ENCODE data around the gene FLOT1. TPM values are rescaled to one million over a fixed set of nuclear protein-coding genes. Genes with fewer than 3 reads are reported as not detected.
"Not testable (repeated sequence)": the region's sequence is repeated elsewhere in the genome, so short reads cannot be mapped to it uniquely, and the experiment has no call there.

The FLOT1 gene
- total and polyA plus RNA-seq, 2 donors from 2014 or later = 227 to 317 TPM

DNA sequence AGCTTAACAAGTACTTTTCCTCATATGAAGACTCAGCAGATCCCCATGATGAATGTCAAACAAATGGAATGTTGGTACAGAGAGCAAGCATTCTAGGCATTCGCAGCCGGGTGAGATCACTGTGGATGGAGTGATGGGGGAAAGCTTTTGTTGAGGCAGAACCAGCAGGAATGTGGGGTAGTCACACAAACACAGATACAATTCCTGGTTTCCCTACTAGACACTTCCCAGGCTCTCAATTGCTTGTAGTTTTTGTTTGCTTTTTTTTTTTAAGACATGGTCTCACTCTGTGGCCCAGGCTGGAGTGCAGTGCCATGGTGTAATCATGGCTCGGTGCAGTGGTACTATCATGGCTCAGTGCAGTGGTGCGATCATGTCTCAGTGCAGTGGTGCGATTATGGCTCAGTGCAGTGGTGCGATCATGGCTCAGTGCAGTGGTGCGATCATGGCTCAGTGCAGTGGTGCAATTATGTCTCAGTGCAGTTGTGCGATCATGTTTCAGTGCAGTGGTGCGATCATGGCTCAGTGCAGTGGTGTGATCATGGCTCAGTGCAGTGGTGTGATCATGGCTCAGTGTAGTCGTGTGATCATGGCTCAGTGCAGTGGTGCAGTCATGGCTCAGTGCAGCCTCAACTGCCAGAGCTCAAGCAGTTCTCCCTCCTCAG is 17.2 kb upstream of the FLOT1 start:
- no peaks in the 10 kb centered on the region for H3K36me3 ChIP-seq (ENCODE audit: control insufficient read depth in 2 of 3, insufficient read depth in 3 of 3, low read length in 3 of 3)
- intact Hi-C loops (cut with DNase I) = no loop called here
- no peak overlapping the region for H3K9ac ChIP-seq (ENCODE audit: low read length in 3 of 3)
- TF ChIP-seq, protein P1, sequence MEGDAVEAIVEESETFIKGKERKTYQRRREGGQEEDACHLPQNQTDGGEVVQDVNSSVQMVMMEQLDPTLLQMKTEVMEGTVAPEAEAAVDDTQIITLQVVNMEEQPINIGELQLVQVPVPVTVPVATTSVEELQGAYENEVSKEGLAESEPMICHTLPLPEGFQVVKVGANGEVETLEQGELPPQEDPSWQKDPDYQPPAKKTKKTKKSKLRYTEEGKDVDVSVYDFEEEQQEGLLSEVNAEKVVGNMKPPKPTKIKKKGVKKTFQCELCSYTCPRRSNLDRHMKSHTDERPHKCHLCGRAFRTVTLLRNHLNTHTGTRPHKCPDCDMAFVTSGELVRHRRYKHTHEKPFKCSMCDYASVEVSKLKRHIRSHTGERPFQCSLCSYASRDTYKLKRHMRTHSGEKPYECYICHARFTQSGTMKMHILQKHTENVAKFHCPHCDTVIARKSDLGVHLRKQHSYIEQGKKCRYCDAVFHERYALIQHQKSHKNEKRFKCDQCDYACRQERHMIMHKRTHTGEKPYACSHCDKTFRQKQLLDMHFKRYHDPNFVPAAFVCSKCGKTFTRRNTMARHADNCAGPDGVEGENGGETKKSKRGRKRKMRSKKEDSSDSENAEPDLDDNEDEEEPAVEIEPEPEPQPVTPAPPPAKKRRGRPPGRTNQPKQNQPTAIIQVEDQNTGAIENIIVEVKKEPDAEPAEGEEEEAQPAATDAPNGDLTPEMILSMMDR (IDR thresholded peaks at IDR 0.05; ENCODE audit: borderline replicate concordance, extremely low read depth, insufficient read depth) = no peak
- DNase-seq (no peak), FAIRE-seq (no peak)
- peaks cover 0 to 29% (median 19%) of the 10 kb centered on the region in 3 donors for H3K4me1 ChIP-seq (ENCODE audit: control insufficient read depth in 2 of 3, insufficient read depth in 2 of 3, low read depth in 1 of 3, low read length in 3 of 3)
- peak overlapping the region; percentile 73 to 82 for H3K27ac ChIP-seq (ENCODE audit: low read depth in 2 of 2, low read length in 2 of 2)
- H3K27me3 ChIP-seq (ENCODE audit: control insufficient read depth, insufficient read depth, low read length) = no peaks in the 10 kb centered on the region
- no peaks in the 10 kb centered on the region for H3K9me3 ChIP-seq (ENCODE audit: control insufficient read depth in 2 of 3, insufficient read depth in 1 of 3, low read length in 3 of 3)
- no peak overlapping the region for H3K4me3 ChIP-seq (ENCODE audit: low read length in 3 of 3)

DNA sequence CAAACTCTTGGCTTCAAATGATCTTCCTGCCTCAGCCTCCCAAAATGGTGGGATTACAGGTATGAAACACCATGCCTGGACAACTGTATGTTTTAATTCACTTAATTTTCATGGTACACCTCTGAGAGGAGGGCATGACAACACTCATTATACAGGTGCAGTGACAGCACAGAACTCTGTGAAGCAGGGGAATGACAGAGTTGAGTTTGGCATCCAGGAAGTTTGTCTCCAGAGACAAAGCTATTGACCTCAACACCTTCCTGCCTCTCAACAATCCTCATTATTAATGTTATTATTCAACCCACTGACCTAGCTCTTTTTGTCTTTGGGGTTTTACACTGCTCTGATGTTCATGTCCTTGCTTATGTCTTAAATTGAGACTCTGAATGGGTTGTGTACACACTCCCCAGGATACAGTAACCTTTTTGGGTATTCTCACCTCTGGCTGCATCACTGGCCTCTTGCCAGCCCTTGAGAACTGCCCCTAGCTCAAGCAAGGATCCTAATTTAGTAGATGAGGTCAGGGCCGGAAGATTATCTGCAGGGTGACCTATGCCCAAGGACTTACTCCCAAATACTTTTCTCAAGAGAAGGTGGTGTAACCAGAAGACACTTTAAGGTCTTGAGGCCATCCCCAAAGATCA is 14.9 kb upstream of the FLOT1 start:
- no peaks in the 10 kb centered on the region for H3K9me3 ChIP-seq (ENCODE audit: control insufficient read depth in 2 of 3, insufficient read depth in 1 of 3, low read length in 3 of 3)
- TF ChIP-seq, protein P1 (IDR thresholded peaks at IDR 0.05; ENCODE audit: borderline replicate concordance, extremely low read depth, insufficient read depth) = no peak
- DNase-seq (peak in 1 of 5 donors; percentile 14), FAIRE-seq (no peak)
- H3K36me3 ChIP-seq (ENCODE audit: control insufficient read depth in 2 of 3, insufficient read depth in 3 of 3, low read length in 3 of 3) = no peaks in the 10 kb centered on the region
- H3K9ac ChIP-seq (ENCODE audit: low read length in 3 of 3) = no peak overlapping the region
- no peaks in the 10 kb centered on the region for H3K27me3 ChIP-seq (ENCODE audit: control insufficient read depth, insufficient read depth, low read length)
- H3K27ac ChIP-seq (ENCODE audit: low read depth in 2 of 2, low read length in 2 of 2) = no peak overlapping the region
- intact Hi-C loops (cut with DNase I) = no loop called here
- no peak overlapping the region for H3K4me3 ChIP-seq (ENCODE audit: low read length in 3 of 3)
- peaks cover 0 to 23% (median 16%) of the 10 kb centered on the region in 3 donors for H3K4me1 ChIP-seq (ENCODE audit: control insufficient read depth in 2 of 3, insufficient read depth in 2 of 3, low read depth in 1 of 3, low read length in 3 of 3)

- H3K4me3 ChIP-seq (ENCODE audit: low read length in 3 of 3); H3K36me3 ChIP-seq (ENCODE audit: control insufficient read depth in 2 of 3, insufficient read depth in 3 of 3, low read length in 3 of 3); intact Hi-C loops (cut with DNase I); FAIRE-seq; H3K9me3 ChIP-seq (ENCODE audit: control insufficient read depth in 2 of 3, insufficient read depth in 1 of 3, low read length in 3 of 3); H3K27ac ChIP-seq (ENCODE audit: low read depth in 2 of 2, low read length in 2 of 2); H3K27me3 ChIP-seq (ENCODE audit: control insufficient read depth, insufficient read depth, low read length); H3K9ac ChIP-seq (ENCODE audit: low read length in 3 of 3); DNase-seq: not testable (repeated sequence)
- H3K4me1 ChIP-seq (ENCODE audit: control insufficient read depth in 2 of 3, insufficient read depth in 2 of 3, low read depth in 1 of 3, low read length in 3 of 3) = peaks cover 0 to 32% (median 21%) of the 10 kb centered on the region in 3 donors
Measured at GRCh38 chr6:30756405-30757003, 14.0 kb upstream of the FLOT1 start.

DNA sequence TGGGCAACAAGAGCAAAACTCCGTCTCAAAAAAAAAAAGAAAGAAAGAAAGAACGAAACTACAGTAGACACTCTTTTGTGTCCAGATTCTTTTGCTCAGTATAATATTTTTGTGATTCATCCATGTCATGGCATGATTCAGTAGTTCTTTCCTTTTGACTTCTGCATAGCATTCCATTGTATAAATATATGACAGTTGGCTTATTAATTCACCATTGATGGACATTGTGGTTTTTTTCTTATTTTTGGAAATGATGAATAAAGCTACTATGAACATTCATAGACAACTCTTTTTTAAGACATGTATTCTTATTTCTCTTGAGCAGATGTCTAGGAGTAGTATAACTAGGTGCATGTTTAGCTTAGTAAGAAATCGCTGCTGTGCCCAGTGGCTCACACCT is 12.1 kb upstream of the FLOT1 start:
- Histone ChIP-seq H3K4me1 (ENCODE audit: control insufficient read depth in 2 of 3, insufficient read depth in 2 of 3, low read depth in 1 of 3, low read length in 3 of 3) (peaks cover 6 to 34% (median 21%) of the 10 kb centered on the region in 3 donors), H3K27ac (ENCODE audit: low read depth in 2 of 2, low read length in 2 of 2) (no peak overlapping the region), H3K9ac (ENCODE audit: low read length in 3 of 3) (no peak overlapping the region), H3K9me3 (ENCODE audit: control insufficient read depth in 2 of 3, insufficient read depth in 1 of 3, low read length in 3 of 3) (no peaks in the 10 kb centered on the region), H3K27me3 (ENCODE audit: control insufficient read depth, insufficient read depth, low read length) (no peaks in the 10 kb centered on the region), H3K36me3 (ENCODE audit: control insufficient read depth in 2 of 3, insufficient read depth in 3 of 3, low read length in 3 of 3) (no peaks in the 10 kb centered on the region), H3K4me3 (ENCODE audit: low read length in 3 of 3) (no peak overlapping the region)
- TF ChIP-seq, protein P1 (IDR thresholded peaks at IDR 0.05; ENCODE audit: borderline replicate concordance, extremely low read depth, insufficient read depth) = no peak
- FAIRE-seq (no peak), DNase-seq (no peak)
- intact Hi-C loops (cut with DNase I) = no loop called here

Measured in kidney (tissue), 14 donors.